Small intestine (tissue), 7 donors: ENCODE measurements around the gene SRPK1. TPM values are rescaled to one million over a fixed set of nuclear protein-coding genes. Genes with fewer than 3 reads are reported as not detected.

Experiments
- DNase-seq, 2 donors: peaks; one replicate each; pipeline versions ENCODE4 v3.0.0 to v3.0.0-alpha.2; 2013
- FAIRE-seq: peaks from 2 replicates; lab custom pipeline; 2012; peaks lifted over from hg19 to GRCh38; lab: Jason Lieb, UNC
- H3K27ac ChIP-seq, 3 donors: one replicate each; pipeline ENCODE4 v1.5.1; 2013; ENCODE audit warnings: low read length in 2 of 3, mild to moderate bottlenecking in 2 of 3, control low read depth in 1 of 3, inconsistent platforms in 1 of 3, low read depth in 1 of 3, moderate library complexity in 1 of 3
- H3K27me3 ChIP-seq, 3 donors: one replicate each; pipeline ENCODE4 v1.6.1; 2013; ENCODE audit warnings: low read length in 3 of 3, inconsistent platforms in 1 of 3; ENCODE audit not compliant: control insufficient read depth in 3 of 3, insufficient read depth in 3 of 3
- H3K36me3 ChIP-seq, 3 donors: one replicate each; pipeline ENCODE4 v1.6.1; 2013; ENCODE audit warnings: low read length in 3 of 3, inconsistent platforms in 1 of 3, low read depth in 1 of 3, mild to moderate bottlenecking in 1 of 3, moderate library complexity in 1 of 3; ENCODE audit not compliant: control insufficient read depth in 3 of 3, insufficient read depth in 2 of 3
- H3K4me1 ChIP-seq, 3 donors: one replicate each; pipeline ENCODE4 v1.6.1; 2013; ENCODE audit warnings: low read length in 2 of 3, inconsistent platforms in 1 of 3, low read depth in 1 of 3, mild to moderate bottlenecking in 1 of 3, moderate library complexity in 1 of 3; ENCODE audit not compliant: control insufficient read depth in 3 of 3, insufficient read depth in 2 of 3
- H3K4me3 ChIP-seq, 3 donors: one replicate each; pipeline ENCODE4 v1.5.1; 2013; ENCODE audit warnings: low read length in 3 of 3, control low read depth in 1 of 3, inconsistent platforms in 1 of 3, low read depth in 1 of 3, mild to moderate bottlenecking in 1 of 3, moderate library complexity in 1 of 3
- H3K9me3 ChIP-seq, 2 donors: one replicate each; pipeline ENCODE4 v1.6.1; 2013; ENCODE audit warnings: low read depth in 1 of 2, low read length in 1 of 2; ENCODE audit not compliant: control insufficient read depth in 2 of 2, insufficient read depth in 1 of 2
- WGBS, 3 donors: extraction: QIAGEN DNeasy Blood & Tissue Kit; methylation state at CpG; one replicate each; pipeline ENCODE4 v1.1.7; 2013; 5-methylcytosine and 5-hydroxymethylcytosine counted together
- polyA plus RNA-seq, 4 donors: library from polyadenylated mRNA; stranded (reverse) in 3 of 4; unstranded in 1 of 4; fragments of 200-250 nt in 3 of 4; fragments of 120-200 nt in 1 of 4; gene quantifications; one replicate each; pipeline versions ENCODE4 v1.2.1 to v1.2.3, GENCODE V29; 2013
- donor health status: healthy with polysubstance abuse.
- donor health status: control.
- donor health status: control.
- donor health status: Bipolar disorder and iron deficiency.
- donor health status: healthy.

SRPK1 gene
- polyA plus RNA-seq, 4 donors: 14.9 to 48.0 (median 30.6) TPM

DNA sequence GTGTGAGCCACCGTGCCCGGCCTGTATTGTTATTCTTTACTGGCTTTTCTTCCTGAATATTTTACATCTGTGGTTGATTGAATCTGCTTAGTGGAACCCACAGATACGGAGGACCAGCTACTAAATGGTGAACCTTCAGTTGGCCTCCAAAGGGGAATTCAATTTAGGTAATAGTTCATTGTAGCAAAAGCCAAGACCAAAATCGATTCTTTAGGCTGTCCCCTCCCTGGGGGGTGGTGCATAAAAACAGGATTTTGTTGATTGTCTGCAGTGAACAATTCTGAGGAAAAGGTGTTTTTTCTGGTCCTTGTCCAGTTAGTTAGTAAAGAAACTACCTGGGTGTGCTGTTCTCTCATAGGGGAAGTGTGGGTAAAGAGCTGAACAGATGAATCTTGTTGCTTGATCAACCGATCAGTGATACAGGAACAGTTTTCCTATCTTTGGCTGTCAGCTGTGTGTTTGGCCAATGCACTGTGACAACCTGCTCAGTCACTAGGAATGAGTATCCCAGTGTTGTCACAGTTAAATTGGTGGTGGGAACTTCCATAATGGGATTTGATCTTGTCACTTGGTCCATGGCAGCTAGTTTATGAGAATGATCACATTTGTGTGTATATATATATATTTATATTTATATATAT lies 96.2 kb downstream of the SRPK1 start:
- Histone ChIP-seq H3K9me3 (no peaks in the 10 kb centered on the region), H3K27ac (no peak overlapping the region), H3K4me3 (no peak overlapping the region), H3K4me1 (no peaks in the 10 kb centered on the region), H3K36me3 (no peaks in the 10 kb centered on the region), H3K27me3 (no peaks in the 10 kb centered on the region)
- FAIRE-seq (no peak), DNase-seq (no peak)
- 80 to 89% (median 84%) methylated on average over 5 of the region's 5 CpGs for WGBS, 3 donors

DNA sequence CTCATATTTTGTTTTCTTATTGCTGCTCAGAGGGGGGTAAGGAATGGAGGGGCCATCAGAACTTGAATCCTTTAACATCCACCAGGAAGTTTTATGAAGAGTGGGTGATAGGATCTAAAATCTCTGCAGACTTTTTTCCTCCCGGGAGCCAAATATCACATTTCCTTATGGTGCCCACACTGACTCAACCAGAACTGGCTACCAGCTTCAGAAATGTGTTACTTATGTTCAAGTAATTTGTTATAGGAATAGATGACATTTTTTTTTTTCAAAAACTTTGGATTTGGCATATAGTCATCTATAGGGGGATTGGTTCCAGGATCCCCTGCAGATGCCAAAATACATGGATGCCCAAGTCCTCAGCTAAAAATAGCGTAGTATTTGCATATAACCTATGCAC lies 97.3 kb downstream of the SRPK1 start:
- H3K9me3 ChIP-seq: no peaks in the 10 kb centered on the region
- H3K4me3 ChIP-seq: no peak overlapping the region
- no peaks in the 10 kb centered on the region for H3K27me3 ChIP-seq
- no peaks in the 10 kb centered on the region for H3K36me3 ChIP-seq
- 89 to 98% (median 89%) methylated on average over 2 of the region's 2 CpGs for WGBS, 3 donors
- no peaks in the 10 kb centered on the region for H3K4me1 ChIP-seq
- FAIRE-seq (no peak), DNase-seq (no peak)
- no peak overlapping the region for H3K27ac ChIP-seq

DNA sequence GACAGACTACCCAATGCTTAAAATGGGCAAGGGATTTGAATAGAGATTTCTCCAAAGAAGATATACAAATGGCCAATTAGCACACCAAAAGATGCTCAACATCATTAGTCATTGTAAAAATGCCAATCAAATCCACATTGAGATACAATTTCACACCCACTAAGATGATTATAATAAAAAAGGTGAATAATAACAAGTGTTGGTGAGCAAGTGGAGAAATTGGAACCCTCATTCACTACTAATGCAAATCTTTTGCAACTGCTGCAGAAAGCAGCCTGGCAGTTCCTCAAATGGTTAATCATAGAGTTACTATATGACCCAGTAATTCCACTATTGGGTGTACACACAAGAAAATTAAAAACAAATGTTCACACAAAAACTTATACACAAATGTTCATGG lies 103.4 kb downstream of the SRPK1 start:
- Histone ChIP-seq H3K9me3 (no peaks in the 10 kb centered on the region), H3K36me3 (no peaks in the 10 kb centered on the region), H3K27ac (no peak overlapping the region), H3K4me3 (no peak overlapping the region), H3K27me3 (no peaks in the 10 kb centered on the region), H3K4me1 (no peaks in the 10 kb centered on the region)
- no peak for DNase-seq
- no peak for FAIRE-seq

DNA sequence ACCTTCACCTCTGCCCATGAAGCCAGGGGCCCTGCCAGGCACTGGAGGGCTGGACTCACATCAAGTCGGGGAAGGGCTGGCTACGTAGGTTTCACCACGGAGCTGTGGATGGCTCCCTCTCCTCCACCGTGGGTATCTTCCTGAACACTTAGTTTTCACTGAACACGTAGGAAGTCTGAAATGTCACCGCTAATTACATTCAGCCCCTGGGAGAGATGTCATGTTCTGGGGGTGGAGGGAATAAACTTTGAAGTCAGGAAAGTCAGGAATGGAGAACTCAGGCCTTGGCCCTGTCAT lies 109.3 kb downstream of the SRPK1 start:
- no peak for FAIRE-seq
- Histone ChIP-seq H3K36me3 (no peaks in the 10 kb centered on the region), H3K27ac (no peak overlapping the region)

DNA sequence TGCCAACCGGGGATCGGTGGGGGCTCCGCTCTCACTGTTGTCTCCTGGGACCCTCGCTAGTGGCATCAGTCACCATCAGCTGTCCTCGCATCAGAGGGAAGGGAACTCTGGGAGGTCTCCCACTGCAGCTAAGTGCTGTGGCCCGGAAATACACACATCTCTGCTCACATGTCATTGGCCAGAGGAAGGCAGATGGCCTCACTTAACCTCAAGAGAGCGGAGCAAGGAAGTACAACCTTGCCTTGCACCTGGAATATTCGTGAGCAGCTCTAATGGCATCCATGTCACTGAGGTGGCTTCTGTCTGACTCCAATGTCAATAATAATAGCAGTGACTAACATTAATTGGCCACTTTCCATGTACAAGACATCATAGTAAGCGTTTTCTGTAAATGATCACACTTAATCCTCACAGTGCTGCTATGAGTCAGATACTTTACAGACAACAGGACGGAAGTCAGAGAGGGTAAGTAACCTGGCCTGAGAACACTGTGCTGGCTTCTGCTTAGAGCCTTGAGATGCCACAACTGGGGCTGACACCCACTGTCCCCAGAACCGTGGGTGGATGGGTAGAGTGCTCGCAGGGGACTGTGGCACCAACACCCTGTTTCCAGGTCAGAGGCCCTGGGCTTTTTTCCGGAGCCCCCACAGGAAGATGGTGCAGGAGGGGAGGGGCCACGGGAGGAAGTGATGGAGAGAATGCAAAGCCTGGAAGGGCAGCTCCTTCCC lies 109.8 kb downstream of the SRPK1 start:
- peaks cover 0 to under 1% (median 0%) of the 10 kb centered on the region in 3 donors for H3K27me3 ChIP-seq
- WGBS, 3 donors: 51 to 61% (median 54%) methylated on average over 14 of the region's 14 CpGs
- FAIRE-seq: no peak
- peak overlapping the region in 1 of 3 donors; percentile 45 for H3K27ac ChIP-seq
- peak in 1 of 2 donors; percentile 55 for DNase-seq
- H3K36me3 ChIP-seq: no peaks in the 10 kb centered on the region
- H3K4me1 ChIP-seq: no peaks in the 10 kb centered on the region
- H3K9me3 ChIP-seq: no peaks in the 10 kb centered on the region
- H3K4me3 ChIP-seq: no peak overlapping the region

More for the DNA sequence above, 109.3 kb downstream of the SRPK1 start:
- WGBS, 3 donors: 76 to 85% (median 77%) methylated on average over 6 of the region's 6 CpGs
- Histone ChIP-seq H3K4me1 (no peaks in the 10 kb centered on the region), H3K9me3 (no peaks in the 10 kb centered on the region), H3K27me3 (no peaks in the 10 kb centered on the region), H3K4me3 (no peak overlapping the region)
- no peak for DNase-seq

DNA sequence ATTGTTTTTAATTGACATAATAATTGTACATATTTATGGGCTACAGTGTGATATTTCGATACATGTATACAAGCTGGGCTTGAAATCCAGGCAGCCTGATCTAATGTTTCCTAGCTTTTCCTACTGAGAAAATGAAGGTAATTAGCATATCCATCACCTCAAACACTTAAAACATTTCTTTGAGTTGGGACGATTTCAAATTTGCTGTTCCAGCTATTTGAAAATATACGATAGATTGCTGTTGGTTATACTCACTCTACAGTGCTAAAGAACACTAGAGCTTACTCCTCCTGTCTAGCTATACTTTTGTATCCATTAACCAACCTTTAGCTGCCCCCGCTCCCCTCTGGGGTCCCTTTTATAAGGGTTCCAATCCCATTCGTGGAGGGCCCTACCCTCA lies 111.1 kb downstream of the SRPK1 start:
- no peaks in the 10 kb centered on the region for H3K4me1 ChIP-seq
- H3K4me3 ChIP-seq: no peak overlapping the region
- H3K27ac ChIP-seq: no peak overlapping the region
- H3K27me3 ChIP-seq: peaks cover 0 to 7% (median 0%) of the 10 kb centered on the region in 3 donors
- no peaks in the 10 kb centered on the region for H3K9me3 ChIP-seq
- 77 to 81% (median 79%) methylated on average over 5 of the region's 5 CpGs for WGBS, 3 donors
- no peaks in the 10 kb centered on the region for H3K36me3 ChIP-seq
- FAIRE-seq: no peak
- no peak for DNase-seq

DNA sequence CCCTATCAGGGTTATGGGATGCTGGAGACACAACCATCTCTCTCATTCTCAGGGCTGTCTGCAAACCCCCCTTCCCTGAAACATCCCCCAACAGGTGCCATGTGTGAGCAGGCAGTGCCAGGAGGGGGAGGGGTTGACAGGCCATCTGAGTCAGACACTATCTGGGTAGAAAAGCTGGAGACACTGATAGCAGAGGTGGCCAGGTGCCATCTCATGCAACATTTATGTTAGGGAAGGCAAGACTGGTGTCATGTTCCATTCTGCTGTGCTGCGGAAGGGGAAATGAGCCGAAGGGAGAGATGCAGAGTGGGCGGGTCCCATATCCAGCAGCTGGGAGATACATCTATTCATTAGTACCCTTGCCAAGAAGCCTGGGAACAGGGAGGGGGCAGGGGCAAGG lies 112.2 kb downstream of the SRPK1 start:
- FAIRE-seq (no peak), DNase-seq (no peak)
- WGBS, 3 donors: 65 to 69% (median 68%) methylated on average over 3 of the region's 3 CpGs
- Histone ChIP-seq H3K9me3 (no peaks in the 10 kb centered on the region), H3K27ac (no peak overlapping the region), H3K36me3 (no peaks in the 10 kb centered on the region), H3K4me3 (no peak overlapping the region), H3K4me1 (no peaks in the 10 kb centered on the region), H3K27me3 (peaks cover 0 to 7% (median 0%) of the 10 kb centered on the region in 3 donors)

DNA sequence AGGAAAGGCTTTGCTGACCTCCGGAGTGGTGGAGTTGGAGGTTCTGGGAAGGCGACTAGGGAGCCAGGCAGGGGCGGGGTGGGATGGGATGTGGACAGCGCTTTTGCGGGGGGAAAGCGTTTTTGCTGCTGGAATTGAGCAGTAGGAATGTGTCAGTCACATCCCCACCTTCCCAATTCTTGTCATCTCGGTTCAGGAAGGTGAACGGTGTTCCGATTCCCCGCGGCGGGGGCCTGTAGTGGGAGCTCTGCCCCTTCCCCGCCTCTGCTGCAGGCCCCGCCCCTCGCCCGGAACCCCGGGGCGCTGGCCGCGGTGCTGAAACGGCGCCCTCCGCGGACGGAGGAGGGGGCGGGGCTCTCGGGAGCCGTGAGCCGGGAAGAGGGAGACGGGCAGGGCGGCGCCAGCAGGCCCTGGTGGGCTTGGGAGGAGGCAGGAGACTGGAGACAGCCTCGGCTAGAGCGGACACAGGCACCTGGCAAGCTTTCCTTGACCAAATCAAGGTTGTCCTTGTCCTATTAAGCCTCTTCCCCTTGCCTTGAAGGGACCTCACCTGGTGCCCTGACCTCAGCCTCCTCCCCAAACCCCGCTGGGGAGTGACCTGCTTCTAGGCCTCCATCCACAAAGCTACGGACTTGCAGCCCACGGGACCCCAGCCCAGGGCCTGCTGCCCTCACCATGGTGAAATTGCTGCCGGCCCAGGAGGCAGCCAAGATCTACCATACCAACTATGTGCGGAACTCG lies 115.7 kb downstream of the SRPK1 start, which contains the start of gene LHFPL5:
LHFPL5 (plus strand) TSS at position 357 of the 741 bp plus-strand sequence; CDS start at position 676, 319 bp downstream.
- H3K4me1 ChIP-seq: no peaks in the 10 kb centered on the region
- 12 to 13% (median 13%) methylated on average over 37 to 40 of the region's 40 CpGs for WGBS, 3 donors
- H3K27ac ChIP-seq: no peak within 1 kb of the TSS
- DNase-seq (peak; percentile 37 to 80), FAIRE-seq (no peak)
- no peaks in the 10 kb centered on the region for H3K36me3 ChIP-seq
- H3K9me3 ChIP-seq: no peaks in the 10 kb centered on the region
- peaks cover 0 to 7% (median 0%) of the 10 kb centered on the region in 3 donors for H3K27me3 ChIP-seq
- no peak within 1 kb of the TSS for H3K4me3 ChIP-seq
